SJSA1 (cell line): ENCODE results near the gene HIVEP3. TPM values are rescaled to one million over a fixed set of nuclear protein-coding genes. Genes with fewer than 3 reads are reported as not detected.

ENCODE experiments used
- DNase-seq, 2 experiments: peaks; one replicate each; pipeline ENCODE4 v3.0.0-alpha.2; 2015 to 2020; ENCODE audit warnings: low spot score in 2 of 2, low read depth in 1 of 2
- H3K27ac ChIP-seq: fragments of 250-450 bp; sonication (Bioruptor Pico); 2 replicates; pipeline ENCODE4 v1.5.1; 2020; ENCODE audit warnings: mild to moderate bottlenecking, moderate library complexity
- H3K27me3 ChIP-seq: fragments of 250-450 bp; sonication (Bioruptor Pico); replicated peaks from 2 replicates; pipeline ENCODE4 v1.5.1; 2020; ENCODE audit warnings: mild to moderate bottlenecking, moderate library complexity
- H3K36me3 ChIP-seq: fragments of 250-450 bp; sonication (Bioruptor Pico); 2 replicates; pipeline ENCODE4 v1.5.1; 2020; ENCODE audit warnings: mild to moderate bottlenecking
- H3K4me1 ChIP-seq: fragments of 250-450 bp; sonication (Bioruptor Pico); replicated peaks from 2 replicates; pipeline ENCODE4 v1.6.1; 2021; ENCODE audit warnings: mild to moderate bottlenecking
- H3K4me3 ChIP-seq: fragments of 250-450 bp; sonication (Bioruptor Pico); 2 replicates; pipeline ENCODE4 v1.5.1; 2020; ENCODE audit warnings: mild to moderate bottlenecking
- H3K9me3 ChIP-seq: fragments of 250-450 bp; sonication (Bioruptor Pico); replicated peaks from 2 replicates; pipeline ENCODE4 v1.5.1; 2020; ENCODE audit warnings: mild to moderate bottlenecking
- total RNA-seq: library from RNA; depleted of rRNA; stranded (reverse); fragments of >200 nt; shearing (Covaris generic); gene quantifications from 2 replicates; pipeline ENCODE4 v1.2.3, GENCODE V29; 2014

The HIVEP3 gene
- total RNA-seq, 1 experiment from 2014 or later, result 2.2 TPM

- Histone ChIP-seq H3K36me3 (no peaks in the 10 kb centered on the region), H3K4me1 (peaks cover 32% of the 10 kb centered on the region), H3K9me3 (no peaks in the 10 kb centered on the region), H3K4me3 (no peak overlapping the region), H3K27me3 (no peaks in the 10 kb centered on the region), H3K27ac (no peak overlapping the region)
- no peak for DNase-seq
These were observed 236.6 kb downstream of the HIVEP3 start for GRCh38 chr1:41682149-41682548.

GRCh38 chr1:41681331-41682098 lies 237.2 kb downstream of the HIVEP3 start:
- Histone ChIP-seq H3K36me3 (no peaks in the 10 kb centered on the region), H3K9me3 (no peaks in the 10 kb centered on the region), H3K4me3 (no peak overlapping the region), H3K27ac (no peak overlapping the region), H3K27me3 (no peaks in the 10 kb centered on the region), H3K4me1 (peaks cover 34% of the 10 kb centered on the region)
- no peak for DNase-seq

DNA sequence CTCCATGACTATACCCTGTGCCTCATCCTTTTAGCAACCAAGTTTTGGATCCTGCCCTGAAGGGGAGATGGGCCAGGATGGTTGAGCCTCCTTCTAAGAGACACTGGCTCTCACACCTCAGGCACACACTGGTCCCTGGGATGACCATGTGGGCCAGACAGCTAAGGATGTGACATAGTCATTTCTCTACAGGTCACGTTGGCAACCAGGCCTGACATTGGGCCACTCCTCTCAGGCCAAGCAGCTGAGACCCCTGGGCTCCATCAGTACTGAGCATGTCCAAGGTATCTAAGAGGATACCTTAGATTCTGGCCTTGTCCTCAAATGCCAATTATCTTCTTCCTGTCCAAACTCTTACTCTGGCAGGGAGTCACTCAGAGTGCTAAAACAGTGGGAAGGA lies 238.7 kb downstream of the HIVEP3 start:
- Histone ChIP-seq H3K4me1 (peaks cover 34% of the 10 kb centered on the region), H3K27ac (no peak overlapping the region), H3K27me3 (no peaks in the 10 kb centered on the region), H3K36me3 (no peaks in the 10 kb centered on the region), H3K4me3 (no peak overlapping the region), H3K9me3 (no peaks in the 10 kb centered on the region)
- DNase-seq, result no peak

DNA sequence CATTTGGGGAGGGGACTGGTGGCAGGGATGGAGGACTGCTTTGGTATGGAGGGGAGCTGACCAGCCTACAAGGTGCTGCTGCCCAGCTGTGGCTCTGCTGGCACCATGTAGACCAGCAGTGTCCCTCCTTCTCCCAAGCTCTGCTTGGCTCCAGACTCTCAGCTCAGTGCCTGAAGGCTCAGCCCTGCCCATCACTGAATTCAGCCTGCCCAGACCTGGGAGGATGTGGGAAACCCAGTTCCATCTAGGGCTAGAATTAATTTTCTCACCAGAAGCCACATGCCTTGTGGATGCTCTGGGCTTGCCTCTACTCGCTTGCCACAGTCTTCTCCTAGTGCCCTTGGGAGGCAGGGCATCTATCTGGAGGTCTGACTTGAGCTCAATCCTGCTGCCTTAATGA lies 239.2 kb downstream of the HIVEP3 start:
- H3K27ac ChIP-seq, result no peak overlapping the region
- H3K4me1 ChIP-seq, result peaks cover 31% of the 10 kb centered on the region
- H3K4me3 ChIP-seq, result no peak overlapping the region
- no peak for DNase-seq
- no peaks in the 10 kb centered on the region for H3K27me3 ChIP-seq
- no peaks in the 10 kb centered on the region for H3K36me3 ChIP-seq
- H3K9me3 ChIP-seq, result no peaks in the 10 kb centered on the region

- Histone ChIP-seq H3K4me3 (no peak overlapping the region), H3K36me3 (no peaks in the 10 kb centered on the region), H3K4me1 (peaks cover 25% of the 10 kb centered on the region), H3K27me3 (no peaks in the 10 kb centered on the region), H3K27ac (peak overlapping the region; percentile 20; the same call in 1 of the 2 replicates), H3K9me3 (no peaks in the 10 kb centered on the region)
- peak in 1 of 2 experiments; percentile 48 for DNase-seq
These were observed 240.4 kb downstream of the HIVEP3 start for GRCh38 chr1:41678111-41678878.

DNA sequence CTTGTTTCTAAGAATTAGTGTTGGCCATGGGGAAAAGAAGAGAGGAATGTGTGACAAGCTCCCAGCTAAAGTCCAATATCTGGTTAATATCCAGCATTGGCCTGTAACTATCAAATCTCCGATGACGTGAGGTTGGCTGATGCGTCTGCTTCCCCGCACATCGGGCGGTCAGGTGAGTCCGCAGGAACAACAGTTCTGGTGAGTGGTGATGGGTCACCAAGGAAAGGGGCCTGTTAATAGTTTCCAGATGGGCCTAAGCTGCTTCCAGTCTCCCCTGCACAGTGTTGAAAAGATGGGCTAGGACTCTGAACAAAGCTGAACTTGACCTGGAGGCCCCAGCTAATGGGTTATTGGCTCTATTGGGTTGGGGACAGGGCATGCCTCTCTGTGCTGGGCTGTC lies 241.1 kb downstream of the HIVEP3 start:
- Histone ChIP-seq H3K4me3 (no peak overlapping the region), H3K27ac (no peak overlapping the region), H3K9me3 (no peaks in the 10 kb centered on the region), H3K27me3 (no peaks in the 10 kb centered on the region), H3K36me3 (no peaks in the 10 kb centered on the region), H3K4me1 (peaks cover 32% of the 10 kb centered on the region)
- DNase-seq, result no peak

GRCh38 chr1:41675401-41675800 lies 243.3 kb downstream of the HIVEP3 start:
- no peak overlapping the region for H3K27ac ChIP-seq
- H3K27me3 ChIP-seq, result no peaks in the 10 kb centered on the region
- H3K36me3 ChIP-seq, result no peaks in the 10 kb centered on the region
- H3K4me1 ChIP-seq, result peaks cover 54% of the 10 kb centered on the region
- DNase-seq, result no peak
- no peaks in the 10 kb centered on the region for H3K9me3 ChIP-seq
- H3K4me3 ChIP-seq, result no peak overlapping the region

DNA sequence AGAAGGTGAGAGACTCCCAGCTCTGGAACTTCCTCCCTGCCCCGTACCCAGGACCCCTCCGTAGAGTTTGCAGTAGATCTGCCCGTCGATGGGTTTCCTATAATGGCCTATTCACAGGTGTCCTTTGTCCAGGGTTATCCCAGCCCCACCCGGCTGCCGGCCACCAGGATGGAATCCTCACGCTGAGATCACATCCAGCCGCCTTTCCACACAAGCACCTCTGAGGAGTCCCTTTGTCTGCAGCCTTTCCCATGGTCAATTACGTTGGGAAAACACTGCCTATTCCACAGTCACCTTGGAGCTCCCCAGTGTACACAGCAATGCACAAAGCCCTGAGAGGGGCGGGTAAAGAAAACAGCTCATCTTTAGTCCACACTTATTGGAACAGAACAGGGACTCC lies 244.2 kb downstream of the HIVEP3 start:
- Histone ChIP-seq H3K4me1 (peaks cover 63% of the 10 kb centered on the region), H3K27ac (no peak overlapping the region), H3K36me3 (no peaks in the 10 kb centered on the region), H3K9me3 (no peaks in the 10 kb centered on the region), H3K27me3 (no peaks in the 10 kb centered on the region), H3K4me3 (no peak overlapping the region)
- DNase-seq, result no peak

GRCh38 chr1:41673806-41674205 lies 244.9 kb downstream of the HIVEP3 start:
- H3K27ac ChIP-seq, result no peak overlapping the region
- no peak overlapping the region for H3K4me3 ChIP-seq
- no peaks in the 10 kb centered on the region for H3K9me3 ChIP-seq
- H3K4me1 ChIP-seq, result peaks cover 62% of the 10 kb centered on the region
- DNase-seq, result no peak
- no peaks in the 10 kb centered on the region for H3K36me3 ChIP-seq
- H3K27me3 ChIP-seq, result no peaks in the 10 kb centered on the region

- Histone ChIP-seq H3K36me3 (no peaks in the 10 kb centered on the region), H3K4me1 (peaks cover 57% of the 10 kb centered on the region), H3K27ac (no peak overlapping the region), H3K4me3 (no peak overlapping the region), H3K27me3 (no peaks in the 10 kb centered on the region), H3K9me3 (no peaks in the 10 kb centered on the region)
- DNase-seq, result no peak
These were observed 245.3 kb downstream of the HIVEP3 start for GRCh38 chr1:41673378-41673777.

GRCh38 chr1:41672641-41673361 lies 245.9 kb downstream of the HIVEP3 start:
- Histone ChIP-seq H3K36me3 (no peaks in the 10 kb centered on the region), H3K27ac (peak overlapping the region; percentile 28; the same call in 1 of the 2 replicates), H3K4me1 (peaks cover 52% of the 10 kb centered on the region), H3K4me3 (no peak overlapping the region), H3K9me3 (no peaks in the 10 kb centered on the region), H3K27me3 (no peaks in the 10 kb centered on the region)
- no peak for DNase-seq

DNA sequence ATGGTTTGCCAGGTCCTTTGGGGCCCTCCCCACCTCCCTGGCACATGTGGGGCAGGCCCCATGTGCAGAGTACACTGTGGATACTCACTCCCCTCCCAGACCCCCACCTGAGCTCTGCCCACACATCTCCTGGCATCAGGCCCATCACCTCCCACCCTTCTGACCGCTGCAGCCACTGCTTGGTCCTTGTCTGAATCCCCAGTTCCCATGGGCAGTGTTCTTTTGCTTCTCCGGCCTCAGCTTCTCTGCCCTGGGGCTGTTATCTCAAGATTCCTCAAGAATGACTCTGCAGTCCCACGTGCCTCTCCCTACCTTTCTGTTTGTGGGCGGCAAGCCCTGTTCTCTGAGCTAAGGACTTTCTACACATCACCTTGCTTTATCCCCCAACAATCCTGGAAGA lies 246.5 kb downstream of the HIVEP3 start:
- Histone ChIP-seq H3K9me3 (no peaks in the 10 kb centered on the region), H3K27ac (peak overlapping the region; percentile 59; the same call in 1 of the 2 replicates), H3K27me3 (no peaks in the 10 kb centered on the region), H3K4me3 (no peak overlapping the region), H3K4me1 (peaks cover 47% of the 10 kb centered on the region), H3K36me3 (no peaks in the 10 kb centered on the region)
- DNase-seq, result peak; percentile 77

DNA sequence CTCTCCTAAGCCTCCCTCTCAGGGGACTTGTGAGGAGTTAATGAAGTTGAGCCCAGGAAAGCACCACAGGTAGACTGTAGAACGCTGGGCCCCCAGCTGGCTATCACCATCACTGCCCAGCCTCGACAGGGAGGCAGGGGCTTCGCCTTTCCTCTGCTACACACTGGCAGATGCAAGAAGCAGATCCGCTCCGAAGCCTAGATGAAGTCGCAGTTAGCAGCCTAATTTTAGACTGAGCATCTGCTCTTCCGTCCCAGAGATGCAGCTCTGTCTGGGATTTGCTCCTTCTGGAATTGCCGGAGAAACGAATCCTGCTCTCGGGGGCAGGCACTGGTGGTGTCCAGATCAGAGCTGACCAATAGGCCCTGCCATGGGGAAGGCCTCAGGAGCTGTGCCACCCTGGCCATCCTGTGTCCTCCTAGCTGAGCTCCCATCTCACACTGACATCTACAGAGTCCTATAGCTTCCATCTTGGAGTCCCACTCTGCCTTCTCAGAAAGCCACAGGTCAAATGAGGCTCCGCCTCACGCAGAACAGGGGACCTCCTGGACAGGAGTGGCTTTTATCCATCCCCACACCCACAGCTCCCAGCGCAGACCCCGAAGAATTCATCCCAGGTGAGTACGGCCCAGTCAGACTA lies 247.5 kb downstream of the HIVEP3 start:
- no peaks in the 10 kb centered on the region for H3K36me3 ChIP-seq
- H3K27me3 ChIP-seq, result no peaks in the 10 kb centered on the region
- no peak for DNase-seq
- H3K4me3 ChIP-seq, result no peak overlapping the region
- H3K9me3 ChIP-seq, result no peaks in the 10 kb centered on the region
- H3K27ac ChIP-seq, result peak overlapping the region; percentile 59
- H3K4me1 ChIP-seq, result peaks cover 45% of the 10 kb centered on the region
